GM18868 (cell line): ENCODE data around the gene AMOTL2.

ENCODE experiments used
- ATAC-seq: cut with Tn5 transposase; IDR thresholded peaks from one replicate; pipeline ENCODE4 v1.9.1; 2021; ENCODE audit warnings: mild to moderate bottlenecking, moderate library complexity; ENCODE audit not compliant: unreplicated experiment

The AMOTL2 gene

GRCh38 chr3:134353831-134354611, 20.2 kb downstream of the AMOTL2 start:
- ATAC-seq, result no peak

GRCh38 chr3:134353171-134353825, 20.9 kb downstream of the AMOTL2 start:
- ATAC-seq, result no peak

DNA sequence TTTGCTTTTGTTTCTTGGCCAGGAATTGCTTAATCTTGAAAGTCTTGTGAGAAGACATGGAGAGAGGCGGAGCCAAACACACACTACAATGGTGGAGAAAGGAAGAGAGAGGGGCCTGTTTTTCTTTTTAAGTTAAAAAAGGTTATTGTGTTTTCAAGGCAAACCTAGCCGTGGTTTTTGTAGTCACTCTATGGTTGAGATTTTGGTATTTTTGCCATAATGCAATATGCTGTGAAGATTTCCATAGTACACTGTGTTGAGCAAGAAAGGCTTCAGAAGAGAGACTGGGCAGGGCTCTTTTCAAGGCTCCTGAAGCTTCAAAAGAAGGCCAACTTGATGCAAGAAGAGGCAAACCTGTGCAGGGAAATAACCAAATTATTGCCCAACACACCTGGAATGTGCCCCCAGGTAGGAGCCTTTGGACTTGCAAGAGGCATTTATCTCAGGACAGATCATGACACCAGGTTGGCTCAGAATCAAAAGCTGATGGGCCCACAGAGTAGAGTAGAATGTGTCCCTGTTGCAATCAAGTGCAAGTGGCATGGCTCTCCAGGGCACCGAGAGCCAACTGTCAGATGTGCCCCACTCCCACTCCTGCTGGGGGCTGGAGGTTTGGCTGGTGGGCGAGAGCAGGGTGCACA, 22.1 kb downstream of the AMOTL2 start:
- ATAC-seq, result no peak

DNA sequence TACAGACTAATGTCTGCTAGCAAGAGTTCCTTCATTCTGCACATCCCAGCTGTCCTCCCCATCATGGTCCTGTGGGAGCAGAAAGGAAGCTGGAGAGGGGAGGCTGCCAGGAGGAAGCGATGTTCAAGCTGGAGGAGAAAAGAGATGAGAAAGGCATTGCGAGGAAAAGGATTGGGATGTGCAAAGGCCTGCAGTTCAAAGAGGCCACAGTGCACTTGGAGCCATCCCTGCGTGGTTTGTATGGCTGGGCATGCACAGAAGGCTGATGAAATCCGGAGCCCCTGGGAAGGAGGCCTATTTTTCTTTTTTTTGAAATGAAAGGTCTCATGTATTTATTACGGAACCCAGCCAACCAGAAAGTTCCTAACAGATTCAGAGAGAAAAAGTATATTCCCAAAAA, 22.8 kb downstream of the AMOTL2 start:
- ATAC-seq, result no peak

DNA sequence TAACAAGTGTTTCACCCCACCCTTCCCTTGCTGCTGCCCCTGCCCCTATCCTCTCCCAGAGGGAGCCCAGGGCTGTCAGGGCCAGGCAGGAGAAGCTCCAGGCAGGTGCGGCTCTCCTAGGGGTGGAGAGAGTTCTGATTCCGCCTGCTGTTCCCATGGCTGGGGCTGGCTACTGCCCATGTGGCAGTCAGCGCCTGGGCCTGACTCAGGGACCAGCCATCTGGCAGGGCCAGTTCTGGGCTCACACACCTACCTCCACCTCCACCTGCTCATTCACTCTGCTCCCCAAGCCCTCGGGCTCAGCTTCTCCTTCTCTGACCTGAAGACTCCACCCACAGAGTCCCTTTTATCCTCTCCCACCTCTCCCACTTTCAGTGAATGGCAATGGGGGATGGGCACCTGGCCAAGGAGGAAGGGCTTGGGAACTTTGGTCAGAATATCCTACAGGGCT, 23.4 kb downstream of the AMOTL2 start:
- no peak for ATAC-seq

- ATAC-seq, result no peak
These were observed 24.0 kb downstream of the AMOTL2 start for GRCh38 chr3:134350266-134350665.

GRCh38 chr3:134348524-134348923, 25.7 kb downstream of the AMOTL2 start:
- no peak for ATAC-seq

GRCh38 chr3:134347551-134347950, 26.7 kb downstream of the AMOTL2 start:
- ATAC-seq, result no peak

GRCh38 chr3:134346744-134347143, 27.5 kb downstream of the AMOTL2 start:
- no peak for ATAC-seq

DNA sequence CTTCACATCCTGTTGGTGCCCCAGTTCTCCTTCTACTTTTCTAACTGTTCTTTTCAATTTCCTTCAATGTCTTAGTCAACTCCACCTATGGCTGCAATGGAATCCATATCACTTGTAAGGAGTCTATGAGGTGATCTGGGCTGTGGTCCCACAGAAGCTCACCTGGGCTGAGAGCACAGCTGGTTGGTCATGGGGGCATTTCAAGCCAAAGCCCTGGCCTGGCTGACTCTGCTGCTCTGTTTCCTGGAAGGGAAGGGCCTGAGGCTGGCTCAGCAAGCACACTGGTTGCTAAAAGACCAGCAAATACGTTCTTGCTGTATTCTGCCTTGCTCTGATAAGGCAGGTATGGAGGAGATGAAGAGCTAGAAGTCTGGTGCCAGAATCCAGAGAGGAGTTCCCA, 29.0 kb downstream of the AMOTL2 start:
- ATAC-seq, result no peak

DNA sequence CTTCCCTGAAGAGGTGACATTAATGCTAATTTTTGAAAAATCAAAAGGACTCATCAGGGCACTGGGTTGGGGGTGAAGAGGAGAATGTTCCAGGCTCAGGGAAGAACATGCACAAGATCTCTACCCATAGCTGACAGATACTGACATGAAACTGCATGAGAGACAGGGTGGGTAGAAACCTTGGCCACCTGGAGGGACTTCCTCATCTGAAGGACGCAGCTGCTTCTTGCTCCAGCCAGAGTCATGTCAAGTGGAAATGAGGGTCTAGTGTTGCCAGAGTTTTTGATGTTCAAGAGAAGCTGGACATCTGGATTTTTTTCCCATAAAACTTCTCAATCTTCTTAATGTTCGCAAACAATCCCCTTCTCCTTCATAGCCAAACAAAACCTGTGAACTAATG, 29.7 kb downstream of the AMOTL2 start:
- ATAC-seq, result no peak

GRCh38 chr3:134342259-134342658, 32.0 kb downstream of the AMOTL2 start:
- ATAC-seq, result no peak

DNA sequence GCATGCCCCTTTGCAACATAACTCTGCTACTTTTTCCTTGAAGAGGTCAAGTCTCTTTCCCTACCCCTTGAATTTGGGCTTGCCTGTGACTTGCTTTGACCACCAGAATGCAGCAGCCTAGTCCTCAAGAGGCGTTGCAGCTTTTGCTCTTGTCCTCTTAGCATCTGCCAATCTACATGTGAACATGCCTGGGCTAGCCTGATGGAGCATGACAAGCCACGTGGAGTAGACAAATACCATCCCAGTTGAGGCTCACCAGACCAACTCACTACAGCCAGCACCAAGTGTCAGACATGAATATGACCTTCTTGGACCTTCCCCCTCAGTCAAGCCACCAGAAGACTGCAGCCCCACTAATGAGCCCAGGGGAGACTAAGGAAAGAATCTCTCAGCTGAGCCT, 32.9 kb downstream of the AMOTL2 start:
- ATAC-seq, result no peak

- no peak for ATAC-seq
These were observed 33.3 kb downstream of the AMOTL2 start for GRCh38 chr3:134340982-134341365.

- ATAC-seq, result no peak
These were observed 33.8 kb downstream of the AMOTL2 start for GRCh38 chr3:134340362-134340981.

DNA sequence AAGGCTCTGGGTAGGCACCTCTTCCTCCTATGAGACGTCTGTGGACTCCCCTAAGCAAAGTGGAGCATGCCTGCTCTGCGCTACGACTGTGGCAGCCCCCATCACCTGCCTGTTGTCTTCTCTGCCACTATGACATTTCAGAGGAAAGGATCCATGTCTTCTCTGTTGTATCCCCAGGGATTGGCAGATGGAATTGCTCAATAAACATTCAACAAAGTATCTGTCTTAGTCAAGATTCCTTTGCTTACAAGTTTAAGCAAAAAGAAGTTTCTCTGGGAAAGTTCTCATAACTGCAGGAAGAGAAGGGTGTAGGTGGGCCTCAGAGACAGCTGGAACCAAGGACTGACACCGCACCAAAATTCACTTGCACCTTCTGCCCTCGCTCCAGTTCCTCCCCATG, 34.3 kb downstream of the AMOTL2 start:
- ATAC-seq, result no peak

- ATAC-seq, result no peak
These were observed 34.9 kb downstream of the AMOTL2 start for GRCh38 chr3:134339331-134339730.

GRCh38 chr3:134338516-134339261, 35.6 kb downstream of the AMOTL2 start:
- no peak for ATAC-seq

DNA sequence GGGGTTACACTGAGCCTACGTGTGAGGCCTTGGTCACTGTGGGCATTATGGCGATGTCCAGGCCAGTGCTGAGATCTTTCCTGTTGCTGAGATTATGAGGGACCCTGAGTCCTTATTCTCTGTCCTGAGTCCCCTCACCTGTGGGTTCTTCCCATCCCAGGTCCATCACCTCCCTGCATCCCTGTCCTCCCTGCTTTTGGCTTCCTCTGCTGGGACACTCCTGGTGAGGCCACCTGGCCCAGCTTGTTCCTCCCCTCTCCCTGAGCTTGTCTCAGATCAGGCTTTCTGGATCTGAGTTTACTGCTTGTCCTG, 36.1 kb downstream of the AMOTL2 start:
- no peak for ATAC-seq

DNA sequence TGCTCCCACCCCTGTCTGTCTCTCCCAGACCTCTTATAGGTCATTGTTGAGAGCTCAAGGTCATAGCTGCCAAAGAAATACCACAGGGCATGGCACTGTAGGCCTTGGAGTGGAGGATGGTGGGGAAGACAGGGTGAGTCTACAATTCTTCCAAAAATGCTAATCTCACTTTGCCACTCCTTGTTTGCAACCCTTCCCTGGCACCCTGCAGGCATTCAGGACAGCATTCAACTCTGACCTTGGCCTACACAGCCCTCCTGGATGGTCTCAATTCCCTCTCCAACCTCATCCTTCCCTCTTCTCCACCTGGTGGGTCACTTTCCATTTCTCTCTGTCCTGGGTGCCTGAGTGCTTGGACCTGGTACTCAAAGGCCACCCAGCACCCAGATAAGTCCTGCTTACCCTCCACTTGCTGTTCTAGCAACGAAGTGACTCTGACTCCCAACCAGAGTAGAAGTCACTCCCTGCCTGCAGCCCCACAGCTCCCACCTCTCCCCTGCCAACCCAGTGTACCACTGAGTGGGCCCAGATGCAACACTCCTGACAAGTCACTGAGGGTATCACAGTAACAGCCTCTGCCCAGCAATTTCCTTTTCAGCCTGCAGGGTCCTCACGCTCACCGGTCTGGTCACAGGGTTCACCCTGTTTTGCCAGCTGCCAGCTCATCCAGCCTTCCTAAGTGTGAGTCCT, 36.6 kb downstream of the AMOTL2 start:
- no peak for ATAC-seq
